H9 (cell line): ENCODE measurements around the gene MAL. TPM values are rescaled to one million over a fixed set of nuclear protein-coding genes. Genes with fewer than 3 reads are reported as not detected.

Source experiments
- DNase-seq: peaks from one replicate; pipeline ENCODE4 v3.0.0-alpha.2; 2017
- H2AFZ ChIP-seq: one replicate; pipeline ENCODE4 v1.6.1; 2013; ENCODE audit warnings: mild to moderate bottlenecking, low read length, control low read depth, moderate library complexity
- H2AK5ac ChIP-seq: 2 replicates; pipeline ENCODE4 v1.6.1; 2013; ENCODE audit warnings: low read length, control low read depth, mixed read lengths; ENCODE audit not compliant: insufficient read length
- H2BK120ac ChIP-seq: one replicate; pipeline ENCODE4 v1.6.1; 2013; ENCODE audit warnings: low read depth, mild to moderate bottlenecking, low read length, control low read depth, inconsistent platforms; ENCODE audit not compliant: poor library complexity, severe bottlenecking
- H2BK12ac ChIP-seq: 2 replicates; pipeline ENCODE4 v1.6.1; 2013; ENCODE audit warnings: low read length, control low read depth, mixed read lengths, low read depth; ENCODE audit not compliant: insufficient read length
- H2BK15ac ChIP-seq: 2 replicates; pipeline ENCODE4 v1.6.1; 2013; ENCODE audit warnings: low read depth, low read length, control low read depth
- H2BK20ac ChIP-seq: one replicate; pipeline ENCODE4 v1.6.1; 2013; ENCODE audit warnings: low read depth, mild to moderate bottlenecking, low read length, control low read depth, inconsistent platforms; ENCODE audit not compliant: poor library complexity, severe bottlenecking
- H2BK5ac ChIP-seq: 2 replicates; pipeline ENCODE4 v1.6.1; 2013; ENCODE audit warnings: low read length, control low read depth, mixed read lengths; ENCODE audit not compliant: insufficient read length
- H3K14ac ChIP-seq: 2 replicates; pipeline ENCODE4 v1.6.1; 2013; ENCODE audit warnings: low read length, control low read depth; ENCODE audit not compliant: insufficient read depth
- H3K18ac ChIP-seq: 2 replicates; pipeline ENCODE4 v1.6.1; 2013; ENCODE audit warnings: low read depth, mild to moderate bottlenecking, mixed read lengths, low read length, control low read depth; ENCODE audit not compliant: insufficient read length
- H3K23ac ChIP-seq: 2 replicates; pipeline ENCODE4 v1.6.1; 2013; ENCODE audit warnings: low read length, control low read depth, mixed read lengths, low read depth; ENCODE audit not compliant: insufficient read length
- H3K23me2 ChIP-seq: 2 replicates; pipeline ENCODE4 v1.6.1; 2013; ENCODE audit warnings: low read depth, mild to moderate bottlenecking, mixed read lengths, low read length, control low read depth; ENCODE audit not compliant: insufficient read length, poor library complexity, severe bottlenecking
- H3K27ac ChIP-seq: 2 replicates; pipeline ENCODE4 v1.5.1; 2013; ENCODE audit warnings: low read length, control low read depth, mixed read lengths, low read depth; ENCODE audit not compliant: insufficient read length
- H3K27me3 ChIP-seq: 2 replicates; pipeline ENCODE4 v1.6.1; 2013; ENCODE audit warnings: low read length, control low read depth, inconsistent platforms; ENCODE audit not compliant: insufficient read depth
- H3K4ac ChIP-seq: 2 replicates; pipeline ENCODE4 v1.6.1; 2013; ENCODE audit warnings: low read depth, mild to moderate bottlenecking, control low read depth, inconsistent platforms, low read length, moderate library complexity
- H3K4me1 ChIP-seq: 2 replicates; pipeline ENCODE4 v1.6.1; 2013; ENCODE audit warnings: low read length, control low read depth, inconsistent platforms; ENCODE audit not compliant: insufficient read depth
- H3K4me2 ChIP-seq: 2 replicates; pipeline ENCODE4 v1.6.1; 2013; ENCODE audit warnings: low read length, control low read depth, mixed read lengths; ENCODE audit not compliant: insufficient read length, insufficient read depth
- H3K56ac ChIP-seq: 2 replicates; pipeline ENCODE4 v1.6.1; 2013; ENCODE audit warnings: low read depth, mild to moderate bottlenecking, mixed read lengths, low read length, control low read depth; ENCODE audit not compliant: insufficient read length
- H3K79me1 ChIP-seq: 2 replicates; pipeline ENCODE4 v1.6.1; 2013; ENCODE audit warnings: low read depth, mild to moderate bottlenecking, moderate library complexity, low read length, control low read depth, inconsistent platforms; ENCODE audit not compliant: insufficient read depth, poor library complexity, severe bottlenecking
- H3K79me2 ChIP-seq: 2 replicates; pipeline ENCODE4 v1.6.1; 2013; ENCODE audit warnings: low read length, control low read depth, inconsistent platforms; ENCODE audit not compliant: insufficient read depth
- H3K9ac ChIP-seq: 2 replicates; pipeline ENCODE4 v1.6.1; 2013; ENCODE audit warnings: low read length, control low read depth, mixed read lengths; ENCODE audit not compliant: insufficient read length; ENCODE audit errors: extremely low read depth
- H3K9me3 ChIP-seq: one replicate; pipeline ENCODE4 v1.6.1; 2013; ENCODE audit warnings: low read depth, low read length, inconsistent platforms; ENCODE audit not compliant: control insufficient read depth
- H3T11ph ChIP-seq: one replicate; pipeline ENCODE4 v1.6.1; 2013; ENCODE audit warnings: mild to moderate bottlenecking, low read length, control low read depth, inconsistent platforms
- H4K20me1 ChIP-seq: one replicate; pipeline ENCODE4 v1.6.1; 2013; ENCODE audit not compliant: control insufficient read depth, insufficient read length, insufficient read depth
- H4K5ac ChIP-seq: 2 replicates; pipeline ENCODE4 v1.6.1; 2013; ENCODE audit warnings: low read depth, mild to moderate bottlenecking, mixed read lengths, low read length, control low read depth; ENCODE audit not compliant: insufficient read length
- H4K8ac ChIP-seq: replicated peaks from 2 replicates; pipeline ENCODE4 v1.6.1; 2013; ENCODE audit warnings: low read length, control low read depth, mixed read lengths, low read depth; ENCODE audit not compliant: insufficient read length
- H4K91ac ChIP-seq: 2 replicates; pipeline ENCODE4 v1.6.1; 2013; ENCODE audit warnings: low read depth, mild to moderate bottlenecking, moderate library complexity, mixed read lengths, low read length, control low read depth; ENCODE audit not compliant: insufficient read length
- H3K27ac Mint-ChIP-seq, 3 experiments: 2 replicates in 2 of 3; 3 replicates in 1 of 3; pipeline ENCODE4 v1.8.0; 2020 to 2021; ENCODE audit warnings: mixed read lengths in 3 of 3, mild to moderate bottlenecking in 1 of 3, moderate library complexity in 1 of 3
- H3K27me3 Mint-ChIP-seq: 2 replicates; pipeline ENCODE4 v1.8.0; 2021; ENCODE audit warnings: low read depth, mild to moderate bottlenecking, moderate library complexity, mixed read lengths
- H3K36me3 Mint-ChIP-seq, 3 experiments: 2 replicates in 2 of 3; 3 replicates in 1 of 3; pipeline ENCODE4 v1.8.0; 2020 to 2021; ENCODE audit warnings: low read depth in 3 of 3, mixed read lengths in 3 of 3; ENCODE audit not compliant: insufficient read depth in 1 of 3
- H3K4me1 Mint-ChIP-seq, 2 experiments: 2 replicates each; pipeline ENCODE4 v1.8.0; 2020; ENCODE audit warnings: mixed read lengths in 2 of 2
- H3K4me3 Mint-ChIP-seq, 2 experiments: 2 replicates in 1 of 2; 3 replicates in 1 of 2; pipeline ENCODE4 v1.8.0; 2020 to 2021; ENCODE audit warnings: mild to moderate bottlenecking in 2 of 2, mixed read lengths in 2 of 2, moderate library complexity in 1 of 2
- H3K9me3 Mint-ChIP-seq, 2 experiments: 2 replicates in 1 of 2; 3 replicates in 1 of 2; pipeline ENCODE4 v1.8.0; 2020; ENCODE audit warnings: mild to moderate bottlenecking in 2 of 2, mixed read lengths in 2 of 2, moderate library complexity in 1 of 2
- CTCF ChIP-seq: fragments of 200-600 bp; sonication (generic); conservative IDR thresholded peaks from 3 replicates; pipeline ENCODE4 v1.8.0; 2021; ENCODE audit warnings: antibody characterized with exemption, mild to moderate bottlenecking
- WGBS: extraction: QIAGEN DNeasy Blood & Tissue Kit; methylation state at CpG from one replicate; pipeline ENCODE4 v1.1.7; 2013; ENCODE audit warnings: missing lambda C conversion rate, low lambda C conversion rate, mixed read lengths; ENCODE audit not compliant: insufficient read length; ENCODE audit errors: extremely low coverage; 5-methylcytosine and 5-hydroxymethylcytosine counted together
- total RNA-seq: library from RNA; stranded (reverse); gene quantifications from 2 replicates; pipeline ENCODE4 v1.2.1, GENCODE V29; 2021

MAL gene
- total RNA-seq, 1 experiment from 2014 or later = not detected

GRCh38 chr2:95056044-95056443 lies 30.5 kb downstream of the MAL start:
- no peak overlapping the region for H3K27ac ChIP-seq
- H3K14ac ChIP-seq = no peak overlapping the region
- Mint-ChIP-seq H3K9me3 (no peaks in the 10 kb centered on the region), H3K27ac (no peak overlapping the region), H3K4me1 (peaks cover 4 to 8% of the 10 kb centered on the region in 2 experiments), H3K27me3 (peaks cover 40% of the 10 kb centered on the region), H3K36me3 (no peaks in the 10 kb centered on the region), H3K4me3 (no peak overlapping the region)
- TF ChIP-seq CTCF = no peak
- no peaks in the 10 kb centered on the region for H3K79me1 ChIP-seq
- H3K9me3 ChIP-seq = no peaks in the 10 kb centered on the region
- H2AFZ ChIP-seq = no peak overlapping the region
- H3K79me2 ChIP-seq = no peaks in the 10 kb centered on the region
- no peaks in the 10 kb centered on the region for H3K27me3 ChIP-seq
- H4K5ac ChIP-seq = no peak overlapping the region
- H3K4me2 ChIP-seq = no peak overlapping the region
- H3K23me2 ChIP-seq = no peaks in the 10 kb centered on the region
- no peak overlapping the region for H2BK15ac ChIP-seq
- H3K4me1 ChIP-seq = no peaks in the 10 kb centered on the region; the same call in 1 of the 2 replicates
- no peak overlapping the region for H3K4ac ChIP-seq
- H2BK5ac ChIP-seq = no peak overlapping the region
- no peak overlapping the region for H4K8ac ChIP-seq
- no peak for DNase-seq
- H3K9ac ChIP-seq = no peak overlapping the region
- H4K91ac ChIP-seq = no peak overlapping the region
- no peak overlapping the region for H2BK12ac ChIP-seq
- H2BK120ac ChIP-seq = no peak overlapping the region
- H3K23ac ChIP-seq = no peak overlapping the region
- WGBS = no CpG with 5 or more reads among the region's 8 CpGs
- H2AK5ac ChIP-seq = no peak overlapping the region
- no peak overlapping the region for H3K18ac ChIP-seq
- H2BK20ac ChIP-seq = no peak overlapping the region
- H4K20me1 ChIP-seq = no peaks in the 10 kb centered on the region
- no peak overlapping the region for H3K56ac ChIP-seq
- H3T11ph ChIP-seq = no peak overlapping the region
